Fibroblast of skin of right biceps (primary cell): Measurements from ENCODE around the gene KIF1A.

ENCODE experiments used
- DNase-seq: peaks from one replicate; pipeline ENCODE4 v3.0.0-alpha.2; 2013

The KIF1A gene

GRCh38 chr2:240762971-240763370 lies 57.0 kb downstream of the KIF1A start:
- DNase-seq = no peak

GRCh38 chr2:240762249-240762648 lies 57.8 kb downstream of the KIF1A start:
- DNase-seq = no peak

- DNase-seq = no peak
Observed at GRCh38 chr2:240760576-240761246, 59.3 kb downstream of the KIF1A start.

GRCh38 chr2:240760121-240760520 lies 59.9 kb downstream of the KIF1A start:
- no peak for DNase-seq

GRCh38 chr2:240759459-240759858 lies 60.6 kb downstream of the KIF1A start:
- DNase-seq = no peak

- no peak for DNase-seq
Observed at GRCh38 chr2:240757086-240757614, 62.9 kb downstream of the KIF1A start.

- no peak for DNase-seq
Observed at GRCh38 chr2:240752209-240752608, 67.8 kb downstream of the KIF1A start.

- DNase-seq = no peak
Observed at GRCh38 chr2:240750409-240750808, 69.6 kb downstream of the KIF1A start.

GRCh38 chr2:240749516-240749915 lies 70.5 kb downstream of the KIF1A start:
- no peak for DNase-seq

GRCh38 chr2:240747256-240747655 lies 72.8 kb downstream of the KIF1A start:
- no peak for DNase-seq

GRCh38 chr2:240746671-240747070 lies 73.3 kb downstream of the KIF1A start:
- no peak for DNase-seq

- DNase-seq = no peak
Observed at GRCh38 chr2:240745962-240746361, 74.1 kb downstream of the KIF1A start.

GRCh38 chr2:240745456-240745855 lies 74.6 kb downstream of the KIF1A start:
- DNase-seq = no peak

GRCh38 chr2:240742602-240743095 lies 77.4 kb downstream of the KIF1A start:
- no peak for DNase-seq

GRCh38 chr2:240741091-240741490 lies 78.9 kb downstream of the KIF1A start:
- DNase-seq = no peak

GRCh38 chr2:240739797-240740196 lies 80.2 kb downstream of the KIF1A start:
- DNase-seq = no peak

GRCh38 chr2:240737958-240738357 lies 82.1 kb downstream of the KIF1A start:
- DNase-seq = no peak

- DNase-seq = no peak
Observed at GRCh38 chr2:240737512-240737911, 82.5 kb downstream of the KIF1A start.

- no peak for DNase-seq
Observed at GRCh38 chr2:240736281-240737250, 83.5 kb downstream of the KIF1A start.

GRCh38 chr2:240735476-240735875 lies 84.5 kb downstream of the KIF1A start:
- no peak for DNase-seq

GRCh38 chr2:240734756-240735155 lies 85.3 kb downstream of the KIF1A start:
- DNase-seq = no peak

GRCh38 chr2:240733803-240734495 lies 86.1 kb downstream of the KIF1A start:
- no peak for DNase-seq
